H1 (cell line): ENCODE data around the gene ACSF2. TPM values are rescaled to one million over a fixed set of nuclear protein-coding genes. Genes with fewer than 3 reads are reported as not detected.

Source experiments
- CTBP2 ChIP-seq: IDR thresholded peaks from 2 replicates; pipeline ENCODE4 v1.7.0; 2011; ENCODE audit warnings: borderline replicate concordance, mild to moderate bottlenecking, moderate library complexity, mixed read lengths, low read length; ENCODE audit not compliant: insufficient read depth, insufficient read length
- GABPA ChIP-seq: IDR thresholded peaks from 2 replicates; pipeline ENCODE4 v1.6.1; 2011; ENCODE audit warnings: mild to moderate bottlenecking, low read length, moderate library complexity, borderline replicate concordance; ENCODE audit not compliant: insufficient read depth
- KDM1A ChIP-seq: fragments of 200-600, 300-600 bp; sonication (generic); IDR thresholded peaks from 2 replicates; pipeline ENCODE4 v1.7.1; 2016; ENCODE audit warnings: mild to moderate bottlenecking, low read length, borderline replicate concordance
- POLR2A ChIP-seq, 2 experiments: IDR thresholded peaks; 1 replicate in 1 of 2; 2 replicates in 1 of 2; pipeline ENCODE4 v1.6.1; 2011; ENCODE audit warnings: low read depth in 2 of 2, low read length in 2 of 2, mild to moderate bottlenecking in 2 of 2; ENCODE audit errors: control extremely low read depth in 1 of 2
- SIX5 ChIP-seq: IDR thresholded peaks from 2 replicates; pipeline ENCODE4 v1.6.1; 2011; ENCODE audit warnings: mild to moderate bottlenecking, low read depth, low read length
- SUZ12 ChIP-seq: fragments of 200-600 bp; sonication (generic); IDR thresholded peaks from 2 replicates; pipeline ENCODE4 v1.6.1; 2012; ENCODE audit warnings: mild to moderate bottlenecking, inconsistent platforms, low read length, moderate library complexity, mixed read lengths
- USF2 ChIP-seq: IDR thresholded peaks from 2 replicates; pipeline ENCODE4 v1.6.1; 2011; ENCODE audit warnings: low read length, improper control_type of control experiment
- polyA plus RNA-seq, 7 experiments: library from polyadenylated mRNA; depleted of rRNA in 3 of 7; stranded (reverse) in 5 of 7; unstranded in 2 of 7; fragments of >200 nt in 5 of 7; fragments of 200-250 nt in 2 of 7; gene quantifications; 1 replicate in 5 of 7; 2 replicates in 1 of 7; 4 replicates in 1 of 7; pipeline versions ENCODE4 v1.2.1 to v1.2.3, GENCODE V29; 2011 to 2013; ENCODE audit warnings: missing spikeins in 2 of 7, mixed read lengths in 2 of 7
- total RNA-seq: library from RNA; stranded (reverse); fragmentation: NEBNext Ultra II Directional; extraction: Animal tissue kit (Norgen Biotek cat#: 25700); gene quantifications from 2 replicates; pipeline ENCODE4 v1.2.1, GENCODE V29; 2021

The ACSF2 gene
- total and polyA plus RNA-seq, 2 of the 8 experiments (the other 6 are each of a cell fraction or from before 2014, with no cell fraction given): 14.5 to 16.3 TPM

- TF ChIP-seq USF2 (no peak), GABPA (no peak), CTBP2 (no peak), KDM1A (no peak), POLR2A (IDR thresholded peaks at IDR 0.05; ENCODE audit: control extremely low read depth in 1 of 2, low read depth in 2 of 2, low read length in 2 of 2) (no peak), SUZ12 (no peak), SIX5 (no peak)
Measured at GRCh38 chr17:50421308-50422051, 4.5 kb upstream of the ACSF2 start (continued).
